LNCaP clone FGC (cell line): ENCODE results near the gene CPEB1.

ENCODE experiments used
- DNase-seq: peaks from one replicate; pipeline ENCODE4 v3.0.0-alpha.2; 2011; ENCODE audit warnings: low read depth
- H3K4me3 ChIP-seq: 2 replicates; pipeline ENCODE4 v1.5.1; 2011; ENCODE audit warnings: mild to moderate bottlenecking, low read depth, low read length, control low read depth
- CTCF ChIP-seq: IDR thresholded peaks from 2 replicates; pipeline ENCODE4 v1.5.1; 2012; ENCODE audit warnings: mild to moderate bottlenecking; ENCODE audit not compliant: control insufficient read depth, insufficient read depth; ENCODE audit errors: extremely low read depth

CPEB1 gene

GRCh38 chr15:82597815-82598214 is 49.3 kb downstream of the CPEB1 start:
- H3K4me3 ChIP-seq: no peak overlapping the region
- DNase-seq: peak; percentile 54
- no peak for TF ChIP-seq CTCF

- TF ChIP-seq CTCF: no peak
- H3K4me3 ChIP-seq: no peak overlapping the region
- DNase-seq: no peak
These were observed 51.4 kb downstream of the CPEB1 start for GRCh38 chr15:82595766-82596165.

GRCh38 chr15:82595203-82595602 is 52.0 kb downstream of the CPEB1 start:
- no peak for TF ChIP-seq CTCF
- no peak for DNase-seq
- H3K4me3 ChIP-seq: no peak overlapping the region

GRCh38 chr15:82587805-82588204 is 59.4 kb downstream of the CPEB1 start:
- no peak for TF ChIP-seq CTCF
- DNase-seq: no peak
- no peak overlapping the region for H3K4me3 ChIP-seq

- 0 out of 2 replicates have a peak, but pooled peaks have one; percentile 10 for TF ChIP-seq CTCF
- H3K4me3 ChIP-seq: no peak overlapping the region
- no peak for DNase-seq
These were observed 62.1 kb downstream of the CPEB1 start for GRCh38 chr15:82585072-82585471.

- H3K4me3 ChIP-seq: no peak overlapping the region
- DNase-seq: no peak
- TF ChIP-seq CTCF: no peak
These were observed 66.5 kb downstream of the CPEB1 start for GRCh38 chr15:82580713-82581112.

- TF ChIP-seq CTCF: no peak
- no peak for DNase-seq
- no peak overlapping the region for H3K4me3 ChIP-seq
These were observed 71.8 kb downstream of the CPEB1 start for GRCh38 chr15:82575335-82575734.
